SU-DHL-6 (cell line): Measurements from ENCODE around the gene KPTN.

Source experiments
- CTCF ChIP-seq: fragments of 200-600 bp; sonication (generic); IDR thresholded peaks from one replicate; pipeline ENCODE4 v1.5.1; 2017; ENCODE audit warnings: antibody characterized with exemption, mild to moderate bottlenecking, low read length, moderate library complexity; ENCODE audit not compliant: insufficient read depth, poor library complexity, severe bottlenecking
- EZH2phosphoT487 ChIP-seq: fragments of 200-600 bp; sonication (generic), shearing (Covaris generic); conservative IDR thresholded peaks from 2 replicates; pipeline ENCODE4 v1.6.1; 2018; ENCODE audit warnings: mild to moderate bottlenecking, antibody characterized with exemption, low read length, moderate library complexity, mixed read lengths

GRCh38 chr19:47509170-47509847, 25.3 kb upstream of the KPTN start:
- TF ChIP-seq CTCF (no peak), EZH2phosphoT487 (no peak)
